Stimulated activated CD8-positive, alpha-beta memory T cell treated with anti-CD3 and anti-CD28 coated beads, Interleukin-4, amount 100 ng/mL, for 1 hour (primary cell): ENCODE results near the gene SLC25A5.
"Not testable (repeated sequence)": the region's sequence is repeated elsewhere in the genome, so short reads cannot be mapped to it uniquely, and the experiment has no call there.

Experiments used
- DNase-seq, 2 donors: peaks; one replicate each; pipeline ENCODE4 v3.0.0-alpha.2; 2020; ENCODE audit warnings: low read depth in 2 of 2, low spot score in 1 of 2

SLC25A5 gene

DNA sequence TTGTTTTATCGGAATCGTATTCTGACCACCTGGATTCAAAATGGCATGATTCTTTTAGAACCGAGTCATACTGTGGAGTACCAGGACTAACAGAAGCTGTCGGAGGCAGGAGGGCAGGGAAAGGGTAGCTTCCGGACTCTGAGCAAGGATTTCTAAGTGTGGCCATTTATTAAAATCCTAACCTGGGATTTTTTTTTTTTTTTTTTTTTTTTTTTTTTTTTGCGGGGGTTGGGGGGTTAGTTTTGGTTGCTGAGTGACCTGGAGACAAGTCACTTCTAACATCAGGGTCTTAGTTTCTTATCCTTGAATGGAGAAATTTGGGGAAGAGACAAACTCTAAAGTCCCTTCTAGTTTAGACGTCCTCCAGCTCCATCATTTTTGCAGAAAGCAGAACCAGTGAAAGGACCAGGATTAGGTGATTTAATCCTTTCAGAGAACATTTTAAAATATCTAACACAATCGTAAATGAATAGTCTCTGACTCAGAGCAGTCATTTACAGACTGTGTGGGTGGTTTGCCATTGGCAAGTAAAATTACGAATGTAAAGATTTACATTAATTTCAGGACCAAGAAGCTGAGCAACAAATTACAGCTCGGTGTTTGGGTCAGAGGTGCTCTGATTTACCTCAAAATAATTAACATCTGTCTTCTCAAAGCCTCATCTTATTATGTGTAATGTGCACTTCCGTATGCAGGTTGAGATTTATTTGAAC is 7.3 kb downstream of the SLC25A5 start:
- no peak for DNase-seq

DNA sequence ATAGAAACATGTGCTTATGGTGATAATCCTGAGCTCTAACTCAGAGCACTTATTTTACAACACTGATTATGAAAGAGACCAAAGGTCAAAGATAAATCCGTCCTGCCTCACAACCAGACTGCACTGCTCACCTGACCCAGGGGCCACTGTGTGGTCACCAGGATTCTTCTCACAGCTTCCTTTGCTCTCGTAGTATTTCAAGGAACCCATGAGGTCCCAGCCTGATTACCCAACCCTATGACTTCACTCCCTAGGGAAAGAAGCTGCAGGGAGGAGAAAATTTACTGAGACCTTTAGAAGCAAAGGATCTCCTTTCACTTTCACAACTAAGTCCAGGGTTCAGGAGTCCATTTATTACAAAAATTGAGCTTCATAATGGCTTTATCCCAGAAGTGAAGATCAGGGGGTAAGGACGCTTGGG is 9.6 kb downstream of the SLC25A5 start:
- no peak for DNase-seq

DNA sequence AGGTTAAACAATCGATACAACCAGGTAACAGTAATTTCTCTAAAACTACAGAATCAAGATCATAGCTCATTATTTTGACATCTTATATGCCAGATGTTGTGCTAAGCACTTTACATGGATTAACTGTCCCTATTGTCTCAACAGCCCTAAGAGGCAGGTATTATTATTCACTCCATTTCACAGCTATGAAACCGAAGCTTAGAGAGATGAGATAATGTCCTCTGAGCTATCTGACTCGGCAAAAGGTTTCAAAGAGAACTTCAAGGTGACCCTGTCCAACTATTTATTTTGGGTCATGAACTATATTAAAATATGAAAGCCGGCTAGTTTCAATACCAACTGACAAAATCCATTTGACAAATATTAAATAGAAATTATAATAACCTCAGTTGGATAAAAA is 10.3 kb downstream of the SLC25A5 start:
- DNase-seq, result no peak

DNA sequence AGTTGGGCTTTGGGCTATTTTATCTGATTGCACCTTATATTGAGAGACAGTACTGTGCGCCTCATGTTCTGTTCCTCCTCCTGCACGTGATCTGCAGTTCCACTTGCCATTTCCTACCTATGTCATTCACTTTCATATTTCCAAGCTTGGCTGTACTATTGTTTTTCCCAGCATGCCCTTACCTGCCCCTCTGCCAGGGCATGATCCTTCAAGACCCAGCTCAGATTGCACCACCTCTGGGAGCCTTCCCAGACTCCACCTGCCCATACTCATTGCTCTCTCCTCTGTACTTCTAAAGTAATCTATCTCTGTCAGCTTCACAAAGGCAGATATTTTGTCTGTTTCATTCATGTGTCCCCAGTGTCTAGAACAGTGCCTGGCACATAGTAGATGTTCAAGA is 11.6 kb downstream of the SLC25A5 start:
- DNase-seq, result no peak

DNA sequence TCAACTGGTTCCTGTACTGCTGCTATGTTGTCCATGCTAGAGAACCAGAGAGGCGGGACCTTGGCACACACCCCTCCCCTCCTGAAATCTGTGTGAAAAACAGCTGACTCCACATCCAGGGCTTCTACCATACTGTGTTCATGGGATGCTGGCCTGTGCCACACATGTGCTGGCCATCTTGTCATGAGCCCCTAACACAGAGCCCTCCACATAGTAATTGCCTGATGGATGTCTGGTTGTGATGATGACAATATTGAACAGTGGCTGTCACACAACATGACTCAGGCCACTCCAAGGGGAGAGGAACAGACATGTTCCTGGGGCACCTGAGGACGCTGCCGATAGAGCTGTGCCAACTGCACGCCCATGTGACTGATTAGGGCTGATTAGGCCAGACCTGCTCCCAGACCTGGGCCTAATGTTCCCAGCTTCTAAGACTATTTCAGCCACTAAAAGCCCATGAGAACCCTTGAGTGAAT is 13.1 kb downstream of the SLC25A5 start:
- DNase-seq, result no peak

DNA sequence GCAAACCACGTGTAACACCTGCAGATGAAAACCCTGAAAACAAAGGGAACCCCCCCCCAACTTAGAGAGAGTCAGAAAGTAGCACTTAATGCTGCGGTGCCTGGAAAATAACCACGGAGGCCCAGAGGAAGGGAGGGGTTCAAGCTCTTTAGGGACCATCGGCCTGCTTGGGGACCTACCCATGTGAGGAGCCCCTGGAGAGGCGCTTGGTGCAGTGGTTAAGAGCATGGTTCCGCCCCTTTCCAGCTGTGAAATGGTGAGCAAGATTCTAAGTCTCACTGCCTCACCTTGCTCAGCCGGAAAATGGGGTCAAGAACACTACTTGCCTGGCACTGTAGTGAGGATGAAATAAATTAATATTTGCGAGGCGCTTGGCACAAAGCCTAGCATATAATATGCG is 13.8 kb downstream of the SLC25A5 start:
- DNase-seq, result no peak

DNA sequence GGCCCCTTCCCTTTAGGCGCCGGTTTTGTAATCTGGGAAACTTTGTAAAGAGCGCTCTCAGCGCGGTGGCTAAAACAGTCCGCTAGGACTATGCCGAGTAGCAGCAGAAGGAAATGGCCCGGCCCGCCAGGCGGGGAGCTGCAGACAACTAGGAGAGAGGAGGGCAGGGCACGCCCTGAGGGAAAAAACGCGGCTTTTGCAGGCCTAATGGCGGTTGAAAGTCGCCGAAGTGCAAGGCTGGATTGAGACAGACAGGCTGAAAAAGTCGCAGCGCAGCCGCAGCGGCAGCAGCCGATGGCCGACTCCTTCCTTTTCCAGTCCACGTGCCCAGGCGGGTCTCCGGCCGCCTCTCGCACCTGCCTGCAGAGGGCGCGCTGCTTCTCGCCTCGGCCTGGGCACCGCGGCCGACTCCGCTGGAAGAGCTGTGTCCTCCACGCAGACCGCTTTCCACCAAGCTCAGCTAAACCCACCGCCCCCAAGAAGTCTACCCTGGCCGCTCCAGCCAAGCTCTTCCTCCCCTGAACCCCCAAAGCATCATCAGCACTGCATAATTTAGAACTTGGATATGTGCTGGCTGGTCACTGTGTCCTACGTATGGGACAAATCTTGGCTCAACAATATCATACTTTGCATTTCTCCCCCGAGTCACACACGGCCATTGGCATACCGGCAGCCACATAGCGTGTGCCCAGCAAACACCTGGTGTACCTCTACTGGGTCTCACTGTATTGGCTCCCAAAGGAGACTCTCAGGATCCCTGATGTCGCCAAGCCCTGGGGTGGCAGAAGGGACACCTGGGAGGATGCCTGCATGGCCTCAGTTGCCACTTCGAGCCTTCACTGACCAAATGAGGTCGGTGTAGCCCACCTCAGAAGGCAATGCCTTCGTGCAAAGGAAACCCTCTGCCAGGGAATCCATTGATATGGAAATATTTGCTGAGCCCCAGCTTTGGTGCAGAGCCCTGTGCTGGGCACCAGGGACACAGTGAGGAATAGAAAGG is 14.5 kb downstream of the SLC25A5 start:
- peak; percentile 13 to 28 for DNase-seq

DNA sequence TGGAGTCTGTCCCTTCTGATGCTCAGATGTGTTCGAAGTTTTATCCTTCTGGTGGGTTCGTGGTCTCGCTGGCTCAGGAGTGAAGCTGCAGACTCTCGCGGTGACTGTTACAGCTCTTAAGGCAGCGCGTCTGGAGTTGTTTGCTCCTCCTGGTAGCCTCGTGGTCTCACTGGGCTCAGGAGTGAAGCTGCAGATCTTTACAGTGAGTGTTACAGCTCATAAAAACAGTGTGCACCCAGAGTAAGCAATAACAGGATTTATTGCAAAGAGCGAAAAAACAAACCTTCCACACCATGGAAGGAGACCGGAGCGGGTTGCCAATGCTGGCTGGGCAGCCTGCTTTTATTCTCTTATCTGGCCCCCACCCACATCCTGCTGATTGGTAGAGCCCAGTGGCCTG is 18.5 kb downstream of the SLC25A5 start:
- DNase-seq, result no peak

DNA sequence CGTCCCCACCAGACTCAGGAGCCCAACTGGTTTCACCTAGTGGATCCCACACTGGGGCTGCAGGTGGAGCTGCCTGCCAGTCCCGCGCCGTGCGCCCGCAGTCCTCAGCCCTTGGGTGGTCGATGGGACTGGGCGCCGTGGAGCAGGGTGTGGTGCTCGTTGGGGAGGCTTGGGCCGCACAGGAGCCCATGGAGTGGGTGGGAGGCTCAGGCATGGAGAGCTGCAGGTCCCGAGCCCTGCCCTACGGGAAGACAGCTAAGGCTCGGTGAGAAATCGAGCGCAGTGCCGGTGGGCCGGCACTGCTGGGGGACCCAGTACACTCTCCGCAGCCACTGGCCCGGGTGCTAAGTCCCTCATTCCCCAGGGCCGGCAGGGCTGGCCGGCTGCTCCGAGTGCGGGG is 19.5 kb downstream of the SLC25A5 start:
- DNase-seq, result not testable (repeated sequence)

DNA sequence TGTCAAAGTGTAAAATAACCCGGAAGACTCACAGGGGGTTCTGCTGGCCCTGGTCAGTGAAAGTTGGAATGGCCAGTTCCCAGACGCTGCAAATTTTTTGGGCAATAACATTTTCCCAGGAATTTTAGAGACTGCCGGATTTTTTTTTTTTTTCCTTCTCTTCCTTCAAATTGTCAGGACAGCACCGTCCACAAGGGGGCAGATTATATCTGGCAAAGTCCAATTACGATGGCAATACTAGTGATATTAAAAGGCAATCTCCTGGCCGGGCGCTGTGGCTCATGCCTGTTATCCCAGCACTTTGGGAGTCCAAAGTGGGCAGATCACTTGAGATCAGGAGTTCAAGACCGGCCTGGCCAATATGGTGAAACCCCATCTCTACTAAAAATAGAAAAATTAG is 20.5 kb downstream of the SLC25A5 start:
- DNase-seq, result no peak

DNA sequence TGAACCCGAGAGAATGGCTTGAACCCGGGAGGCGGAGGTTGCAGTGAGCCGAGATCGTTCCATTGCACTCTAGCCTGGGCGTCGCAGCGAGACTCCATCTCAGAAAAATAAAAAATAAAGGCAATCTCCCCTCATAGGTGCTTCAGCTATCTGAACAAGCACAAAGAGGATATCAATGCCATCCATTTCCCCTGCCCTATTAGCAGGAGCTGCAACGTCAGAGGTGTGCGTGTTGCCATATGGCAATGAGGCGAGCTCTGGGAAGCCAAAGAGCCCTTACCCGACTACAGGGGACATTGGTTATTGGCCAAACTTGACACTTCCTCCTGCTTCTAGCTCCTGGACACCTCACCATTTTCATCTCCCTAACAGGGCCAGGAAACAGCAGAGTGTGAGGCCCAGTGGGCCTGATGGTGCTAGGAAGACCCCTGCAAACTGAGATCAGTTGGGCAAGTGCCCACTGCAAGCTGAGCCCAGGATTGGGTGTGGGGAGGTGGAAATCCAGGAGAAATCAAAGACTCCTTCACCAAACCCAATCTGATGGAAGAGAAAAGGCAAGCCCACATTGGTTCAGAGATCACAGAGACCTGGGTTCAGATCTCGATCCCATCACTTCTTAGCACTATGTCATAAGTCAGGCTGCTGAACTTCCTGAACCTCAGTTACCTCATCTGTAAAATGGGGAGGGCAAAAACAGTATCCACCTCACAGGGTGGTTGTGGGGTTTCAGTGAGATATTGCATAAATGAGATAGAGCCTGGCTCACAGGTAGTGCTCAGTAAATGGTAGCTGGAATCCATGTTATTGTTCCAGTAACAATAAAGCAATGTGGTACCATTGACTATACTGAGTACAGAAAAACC is 21.2 kb downstream of the SLC25A5 start:
- DNase-seq, result no peak

DNA sequence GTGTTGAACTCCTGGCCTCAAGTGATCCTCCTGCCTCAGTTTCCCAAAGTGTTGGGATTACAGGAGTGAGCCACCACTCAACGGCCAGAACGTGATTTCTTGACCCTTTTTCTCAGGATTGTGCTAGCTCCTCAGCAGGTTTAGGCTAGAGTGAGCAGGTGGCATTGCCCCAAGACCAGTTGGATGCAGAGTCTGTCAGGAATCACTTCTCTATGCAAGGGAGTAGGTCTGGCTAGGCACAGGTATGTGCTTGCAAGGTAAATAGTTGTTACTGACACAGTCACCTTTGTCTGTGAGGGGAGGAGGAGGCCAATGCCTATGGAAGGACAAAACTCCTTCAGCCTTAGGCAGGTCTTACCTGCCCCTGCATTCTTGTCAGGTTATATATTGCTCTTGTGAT is 24.2 kb downstream of the SLC25A5 start:
- DNase-seq, result no peak

DNA sequence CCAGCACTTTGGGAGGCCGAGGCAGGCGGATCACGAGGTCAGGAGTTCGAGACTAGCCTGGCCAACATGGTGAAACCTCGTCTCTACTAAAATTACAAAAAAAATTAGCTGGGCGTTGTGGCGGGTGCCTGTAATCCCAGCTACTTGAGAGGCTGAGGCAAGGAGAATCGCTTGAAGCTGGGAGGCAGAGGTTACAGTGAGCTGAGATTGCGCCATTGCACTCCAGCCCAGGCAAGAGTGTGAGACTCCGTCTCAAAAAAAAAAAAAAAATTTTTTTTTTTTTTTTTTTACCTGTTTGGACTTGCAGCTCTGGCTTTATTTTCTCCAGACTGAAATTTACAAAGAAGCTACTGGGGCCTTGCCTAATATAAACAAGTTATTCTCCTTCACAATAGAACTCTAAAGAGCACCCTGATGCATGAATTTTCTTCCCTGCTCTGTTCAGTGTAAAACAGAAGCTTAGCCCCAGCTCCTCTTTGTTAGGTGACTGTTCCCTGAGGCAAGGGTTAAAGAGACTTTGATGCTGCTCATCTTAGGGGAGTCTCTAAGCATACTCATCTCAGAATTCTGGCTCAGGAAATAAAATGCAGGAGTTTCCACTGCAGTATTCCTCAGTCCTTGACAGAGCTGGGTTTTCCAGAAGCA is 25.7 kb downstream of the SLC25A5 start:
- not testable (repeated sequence) for DNase-seq

DNA sequence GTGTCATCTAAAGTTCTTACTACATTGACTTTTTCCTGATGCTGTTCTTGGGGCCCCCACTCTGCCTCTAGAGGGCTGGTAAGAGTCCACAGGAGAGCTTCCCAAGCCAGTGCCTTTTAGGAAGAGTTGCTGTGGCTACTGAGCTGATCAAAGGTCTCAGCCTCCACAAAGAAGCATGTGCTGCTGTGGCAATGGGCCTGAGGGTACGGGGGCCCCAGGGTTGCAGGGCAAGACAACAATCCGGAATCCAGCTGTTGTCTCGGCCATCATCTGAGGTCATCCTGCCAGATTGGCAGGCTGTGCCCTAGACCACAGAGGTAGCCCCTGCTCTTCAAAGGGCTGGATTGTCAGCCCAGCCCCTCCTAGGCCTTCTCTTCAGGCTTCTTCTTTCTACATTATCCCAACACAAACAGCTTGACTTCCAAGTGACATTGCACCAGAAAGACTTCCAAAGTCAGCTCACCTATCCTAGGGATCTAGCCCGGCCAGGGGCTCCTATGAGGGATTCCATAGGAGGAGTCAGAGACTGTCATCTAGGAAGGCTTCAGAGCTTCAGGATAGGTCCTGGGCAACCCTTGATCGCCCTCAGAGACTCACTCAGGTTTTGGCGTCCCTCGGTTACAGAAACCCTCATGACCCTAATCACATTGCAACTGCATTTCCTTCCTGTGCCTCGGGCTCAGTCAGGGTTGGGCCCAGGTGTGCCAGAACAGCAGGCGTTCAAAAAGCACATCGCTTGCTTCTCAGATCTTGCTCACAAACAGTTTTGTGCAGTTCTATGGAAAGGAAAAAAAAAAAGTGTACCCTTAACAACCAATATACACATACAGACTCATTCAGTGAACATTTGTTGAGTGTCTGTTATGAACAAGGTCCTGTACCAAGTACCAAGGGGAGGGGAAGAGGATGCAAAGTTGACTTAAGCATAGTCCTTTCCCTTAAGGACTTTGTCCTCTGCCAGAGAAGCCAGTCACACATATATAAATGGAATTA is 27.8 kb downstream of the SLC25A5 start:
- DNase-seq, result no peak

DNA sequence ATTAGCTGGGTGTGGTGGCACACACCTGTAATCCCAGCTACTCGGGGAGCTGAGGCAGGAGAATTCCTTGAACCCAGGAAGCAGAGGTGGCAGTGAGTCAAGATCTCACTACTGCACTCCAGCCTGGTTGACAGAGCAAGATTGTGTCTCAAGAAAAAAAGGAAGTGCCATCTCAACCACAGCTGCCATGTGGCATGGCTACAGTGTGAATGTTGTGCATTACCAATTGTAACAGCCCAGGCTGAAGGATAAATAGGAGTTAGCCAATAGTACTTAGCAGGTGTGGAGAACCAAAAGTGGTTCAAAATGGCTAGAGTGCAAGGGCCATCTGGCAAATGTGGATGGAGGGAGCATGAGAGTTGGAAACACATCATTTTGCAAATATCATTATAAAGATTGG is 28.9 kb downstream of the SLC25A5 start:
- DNase-seq, result no peak

DNA sequence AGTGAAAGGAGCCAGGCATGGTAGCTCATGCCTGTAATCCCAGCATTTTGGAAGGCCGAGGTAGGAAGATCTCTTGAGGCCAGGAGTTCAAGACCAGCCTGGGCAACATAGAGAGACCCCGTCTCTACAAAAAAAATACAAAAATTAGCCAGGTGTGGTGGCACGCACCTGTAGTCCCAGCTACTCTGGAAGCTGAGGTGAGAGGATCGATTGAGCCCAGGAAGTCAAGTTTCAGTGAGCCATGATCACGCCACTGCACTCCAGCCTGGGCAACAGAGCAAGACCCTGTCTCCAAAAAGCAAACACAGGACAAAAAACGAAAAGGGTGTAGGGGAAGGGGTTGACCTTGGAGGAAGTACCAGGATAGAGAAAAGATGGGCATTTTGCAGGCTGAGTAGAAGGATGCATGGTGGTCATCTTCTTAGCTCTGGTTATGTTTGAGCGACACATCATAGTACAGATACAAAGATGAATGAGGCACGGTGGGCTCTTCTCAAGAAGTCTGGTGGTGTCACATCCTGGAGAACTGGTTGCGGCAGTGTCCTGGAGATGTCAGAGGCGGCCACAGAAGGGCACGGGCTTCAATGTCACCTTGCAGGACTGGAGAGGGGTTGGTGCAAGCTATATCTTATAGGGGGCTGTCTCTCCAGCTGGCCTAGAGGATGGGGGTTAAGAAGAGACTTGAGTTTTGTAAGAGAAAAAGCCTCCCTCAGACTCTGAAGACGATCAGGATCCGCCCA is 32.0 kb downstream of the SLC25A5 start:
- no peak for DNase-seq

DNA sequence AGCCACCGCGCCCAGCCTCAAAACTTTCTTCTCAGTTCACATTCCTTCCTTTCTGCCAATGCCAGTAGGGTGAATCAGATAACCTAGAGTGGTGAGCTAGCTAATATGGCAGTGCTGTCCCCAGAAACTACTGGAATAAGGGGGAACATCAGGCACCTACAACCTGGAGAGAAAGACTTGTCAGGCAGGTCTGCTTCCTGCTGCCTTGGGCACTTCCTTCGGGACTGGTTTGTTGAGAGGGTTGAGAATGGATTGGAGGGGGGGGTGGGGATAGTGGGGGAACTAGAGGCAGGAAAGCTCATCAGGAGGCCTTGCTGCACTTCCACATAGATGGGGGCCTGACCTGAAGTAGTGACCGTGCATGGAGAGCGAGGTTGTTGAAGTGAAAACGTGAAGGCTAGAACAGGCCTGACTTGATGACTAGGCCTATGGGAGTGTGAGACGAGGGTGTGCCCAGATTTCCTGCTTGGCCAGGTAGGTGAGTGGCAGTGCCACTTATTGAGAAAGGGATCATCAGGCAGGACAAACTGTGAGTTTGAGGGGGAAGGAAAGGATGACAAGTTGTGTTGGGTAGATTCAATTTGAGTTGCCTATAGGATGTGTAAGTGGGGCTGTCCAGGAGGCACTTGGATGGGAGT is 33.4 kb downstream of the SLC25A5 start:
- DNase-seq, result no peak

DNA sequence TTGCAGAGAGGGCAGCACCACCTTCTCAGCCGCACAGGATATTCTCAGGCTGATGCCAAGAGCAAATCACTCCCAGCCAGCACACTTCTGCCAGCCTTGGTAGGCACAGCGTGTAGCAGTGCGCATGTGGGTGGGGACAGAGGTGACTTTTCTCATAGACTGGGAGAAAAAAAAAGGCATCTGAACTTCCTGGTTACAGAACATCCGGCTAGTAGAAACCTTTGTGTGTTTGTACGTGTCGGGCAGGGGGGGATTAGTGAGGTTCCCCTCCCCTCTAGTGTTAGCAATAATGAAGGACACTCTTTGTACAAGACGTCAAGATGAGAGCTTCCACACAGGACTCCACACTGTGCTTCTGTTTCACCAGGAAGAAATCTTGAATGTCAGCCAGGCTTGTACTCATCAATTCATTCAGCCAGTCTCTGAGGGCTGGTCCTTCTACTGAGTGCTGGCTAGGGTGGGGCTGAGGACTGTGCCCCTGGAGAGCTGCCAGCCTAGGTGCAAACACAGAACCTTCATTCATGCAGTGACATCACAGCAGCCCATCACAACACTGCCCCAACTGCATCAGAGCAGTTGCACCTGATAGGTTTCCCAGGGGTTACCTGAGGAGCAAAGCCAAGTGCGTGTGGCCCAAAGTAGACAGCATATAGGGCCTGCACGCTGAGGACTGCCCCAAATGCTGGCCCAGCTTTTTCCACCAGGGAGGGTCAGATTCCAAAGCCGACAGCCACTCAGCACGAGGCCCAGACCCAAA is 34.7 kb downstream of the SLC25A5 start:
- DNase-seq, result no peak
